ENCODE data around the gene ATP6V0A1.

DNA sequence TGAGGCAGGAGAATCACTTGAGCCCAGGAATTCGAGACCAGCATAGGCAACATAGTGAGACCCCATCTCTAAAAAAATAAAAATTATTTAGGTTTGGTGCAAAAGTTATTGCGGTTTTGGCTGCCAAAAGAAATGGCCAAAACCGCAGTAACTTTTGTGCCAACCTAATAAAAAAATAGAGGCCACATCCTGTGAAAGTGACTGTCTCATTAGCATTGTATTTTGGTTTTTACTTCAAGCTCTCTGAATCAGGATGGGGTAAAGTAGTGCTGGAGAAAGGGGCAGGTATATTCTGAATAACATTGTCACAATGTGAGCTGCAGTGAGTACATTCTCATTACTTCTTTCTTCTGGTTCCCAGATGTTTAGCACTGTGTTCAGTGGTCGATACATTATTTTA lies 36.0 kb downstream of the ATP6V0A1 start:
- TF ChIP-seq, protein P1, sequence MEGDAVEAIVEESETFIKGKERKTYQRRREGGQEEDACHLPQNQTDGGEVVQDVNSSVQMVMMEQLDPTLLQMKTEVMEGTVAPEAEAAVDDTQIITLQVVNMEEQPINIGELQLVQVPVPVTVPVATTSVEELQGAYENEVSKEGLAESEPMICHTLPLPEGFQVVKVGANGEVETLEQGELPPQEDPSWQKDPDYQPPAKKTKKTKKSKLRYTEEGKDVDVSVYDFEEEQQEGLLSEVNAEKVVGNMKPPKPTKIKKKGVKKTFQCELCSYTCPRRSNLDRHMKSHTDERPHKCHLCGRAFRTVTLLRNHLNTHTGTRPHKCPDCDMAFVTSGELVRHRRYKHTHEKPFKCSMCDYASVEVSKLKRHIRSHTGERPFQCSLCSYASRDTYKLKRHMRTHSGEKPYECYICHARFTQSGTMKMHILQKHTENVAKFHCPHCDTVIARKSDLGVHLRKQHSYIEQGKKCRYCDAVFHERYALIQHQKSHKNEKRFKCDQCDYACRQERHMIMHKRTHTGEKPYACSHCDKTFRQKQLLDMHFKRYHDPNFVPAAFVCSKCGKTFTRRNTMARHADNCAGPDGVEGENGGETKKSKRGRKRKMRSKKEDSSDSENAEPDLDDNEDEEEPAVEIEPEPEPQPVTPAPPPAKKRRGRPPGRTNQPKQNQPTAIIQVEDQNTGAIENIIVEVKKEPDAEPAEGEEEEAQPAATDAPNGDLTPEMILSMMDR (IDR thresholded peaks at IDR 0.05; ENCODE audit: insufficient read depth, low read depth, low read length), result no peak
- TF ChIP-seq EZH2 (IDR thresholded peaks at IDR 0.05; ENCODE audit: insufficient read depth, low read length), result no peak
